ENCODE data around the gene RAF1.

The RAF1 gene

DNA sequence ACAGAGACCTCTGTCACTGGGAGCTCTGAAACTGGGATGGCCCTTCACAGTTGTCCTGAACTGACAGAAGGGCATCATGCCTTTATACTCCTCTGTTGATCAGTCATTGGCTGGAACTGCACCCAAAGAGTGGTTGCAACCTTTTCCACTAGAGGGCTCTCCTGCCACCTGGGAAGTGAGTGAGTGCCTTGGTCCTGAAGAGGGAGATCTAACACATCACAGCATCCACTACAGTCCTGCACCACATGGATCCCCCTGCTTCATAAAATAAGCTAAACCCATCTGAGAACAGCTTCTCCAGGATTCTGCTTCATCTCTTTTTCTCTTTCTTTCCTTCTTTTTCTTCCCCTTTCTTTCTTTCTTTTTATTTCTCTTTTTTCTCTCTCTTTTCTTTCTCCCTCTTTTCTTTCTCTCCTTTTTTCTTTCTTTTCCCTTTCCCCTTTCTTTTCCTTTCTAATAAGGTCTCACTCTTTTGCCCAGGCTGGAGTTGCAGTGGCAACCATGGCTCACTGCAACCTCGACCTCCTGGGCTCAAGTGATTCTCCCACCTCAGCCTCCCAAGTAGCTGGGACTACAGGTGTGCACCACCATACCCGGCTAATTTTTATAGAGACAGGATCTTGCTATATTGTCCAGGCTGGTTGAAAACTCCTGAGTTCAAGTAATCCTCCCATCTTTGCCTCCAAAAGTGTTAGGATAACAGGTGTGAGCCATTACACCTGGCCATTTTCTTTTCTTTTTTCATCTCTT, 42.8 kb upstream of the RAF1 start:
- TF ChIP-seq FOXP2 (optimal IDR thresholded peaks at IDR 0.05; ENCODE audit: borderline replicate concordance, extremely low read depth, extremely low read length, insufficient read depth) (no peak), SIN3A (IDR thresholded peaks at IDR 0.05; ENCODE audit: borderline replicate concordance, insufficient read depth, low read length) (no peak), TAF1 (IDR thresholded peaks at IDR 0.05; ENCODE audit: borderline replicate concordance, insufficient read depth, low read length) (no peak), POLR2AphosphoS5 (IDR thresholded peaks at IDR 0.05; ENCODE audit: low read depth, low read length) (no peak)
- TF ChIP-seq, protein P1, sequence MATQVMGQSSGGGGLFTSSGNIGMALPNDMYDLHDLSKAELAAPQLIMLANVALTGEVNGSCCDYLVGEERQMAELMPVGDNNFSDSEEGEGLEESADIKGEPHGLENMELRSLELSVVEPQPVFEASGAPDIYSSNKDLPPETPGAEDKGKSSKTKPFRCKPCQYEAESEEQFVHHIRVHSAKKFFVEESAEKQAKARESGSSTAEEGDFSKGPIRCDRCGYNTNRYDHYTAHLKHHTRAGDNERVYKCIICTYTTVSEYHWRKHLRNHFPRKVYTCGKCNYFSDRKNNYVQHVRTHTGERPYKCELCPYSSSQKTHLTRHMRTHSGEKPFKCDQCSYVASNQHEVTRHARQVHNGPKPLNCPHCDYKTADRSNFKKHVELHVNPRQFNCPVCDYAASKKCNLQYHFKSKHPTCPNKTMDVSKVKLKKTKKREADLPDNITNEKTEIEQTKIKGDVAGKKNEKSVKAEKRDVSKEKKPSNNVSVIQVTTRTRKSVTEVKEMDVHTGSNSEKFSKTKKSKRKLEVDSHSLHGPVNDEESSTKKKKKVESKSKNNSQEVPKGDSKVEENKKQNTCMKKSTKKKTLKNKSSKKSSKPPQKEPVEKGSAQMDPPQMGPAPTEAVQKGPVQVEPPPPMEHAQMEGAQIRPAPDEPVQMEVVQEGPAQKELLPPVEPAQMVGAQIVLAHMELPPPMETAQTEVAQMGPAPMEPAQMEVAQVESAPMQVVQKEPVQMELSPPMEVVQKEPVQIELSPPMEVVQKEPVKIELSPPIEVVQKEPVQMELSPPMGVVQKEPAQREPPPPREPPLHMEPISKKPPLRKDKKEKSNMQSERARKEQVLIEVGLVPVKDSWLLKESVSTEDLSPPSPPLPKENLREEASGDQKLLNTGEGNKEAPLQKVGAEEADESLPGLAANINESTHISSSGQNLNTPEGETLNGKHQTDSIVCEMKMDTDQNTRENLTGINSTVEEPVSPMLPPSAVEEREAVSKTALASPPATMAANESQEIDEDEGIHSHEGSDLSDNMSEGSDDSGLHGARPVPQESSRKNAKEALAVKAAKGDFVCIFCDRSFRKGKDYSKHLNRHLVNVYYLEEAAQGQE (IDR thresholded peaks at IDR 0.05; ENCODE audit: insufficient read depth in 1 of 2, low read depth in 2 of 2, low read length in 2 of 2), result no peak

DNA sequence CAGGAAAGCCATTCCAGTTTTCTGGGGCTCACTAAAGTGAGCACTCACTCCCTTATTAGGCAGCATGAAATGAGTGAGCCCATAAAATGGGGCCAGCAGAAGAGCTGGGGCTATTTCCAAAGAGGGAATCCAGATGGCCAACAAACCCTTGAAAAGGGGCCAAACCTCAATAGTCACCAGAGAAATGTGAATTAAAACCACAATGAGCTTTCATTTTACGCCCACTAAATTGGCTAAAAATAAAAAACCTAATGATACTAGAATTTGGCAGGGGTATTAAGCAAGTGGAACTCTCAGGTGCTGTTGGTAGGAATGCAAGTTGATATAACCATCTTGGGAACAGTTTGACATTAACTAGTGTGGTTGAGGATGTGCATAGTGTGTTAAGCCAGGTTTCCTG, 42.1 kb upstream of the RAF1 start:
- TF ChIP-seq FOXP2 (optimal IDR thresholded peaks at IDR 0.05; ENCODE audit: borderline replicate concordance, extremely low read depth, extremely low read length, insufficient read depth) (no peak), TAF1 (IDR thresholded peaks at IDR 0.05; ENCODE audit: borderline replicate concordance, insufficient read depth, low read length) (no peak), SIN3A (IDR thresholded peaks at IDR 0.05; ENCODE audit: borderline replicate concordance, insufficient read depth, low read length) (no peak), POLR2AphosphoS5 (IDR thresholded peaks at IDR 0.05; ENCODE audit: low read depth, low read length) (no peak)
- TF ChIP-seq, protein P1 (IDR thresholded peaks at IDR 0.05; ENCODE audit: insufficient read depth in 1 of 2, low read depth in 2 of 2, low read length in 2 of 2), result no peak

DNA sequence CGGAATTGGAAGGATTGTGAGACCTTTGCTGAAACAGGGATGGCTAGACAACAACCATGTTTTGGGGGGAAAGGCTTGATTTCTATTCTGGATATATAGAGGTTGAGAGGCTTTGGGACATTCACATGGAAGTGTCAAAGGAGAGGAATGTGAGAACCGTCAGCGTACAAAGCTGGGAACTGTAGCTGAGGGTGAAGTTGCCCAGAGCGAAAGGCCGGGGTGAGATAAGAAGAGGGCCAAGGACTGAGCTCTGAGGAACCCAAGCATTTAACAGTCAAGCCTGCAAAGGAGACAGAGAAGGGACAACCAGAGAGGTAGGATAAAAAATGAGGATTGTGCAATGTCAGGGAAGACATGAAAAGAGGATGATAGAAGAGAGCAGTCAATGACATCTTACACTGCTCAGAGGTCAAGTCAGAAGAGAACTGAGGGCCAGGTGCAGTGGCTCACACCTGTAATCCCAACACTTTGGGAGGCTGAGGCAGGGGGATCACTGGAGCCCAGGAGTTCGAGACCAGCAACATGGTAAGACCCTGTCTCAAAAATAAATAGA, 41.5 kb upstream of the RAF1 start:
- TF ChIP-seq, protein P1 (IDR thresholded peaks at IDR 0.05; ENCODE audit: insufficient read depth in 1 of 2, low read depth in 2 of 2, low read length in 2 of 2), result no peak
- TF ChIP-seq TAF1 (IDR thresholded peaks at IDR 0.05; ENCODE audit: borderline replicate concordance, insufficient read depth, low read length), result no peak
- no peak for TF ChIP-seq SIN3A (IDR thresholded peaks at IDR 0.05; ENCODE audit: borderline replicate concordance, insufficient read depth, low read length)
- no peak for TF ChIP-seq FOXP2 (optimal IDR thresholded peaks at IDR 0.05; ENCODE audit: borderline replicate concordance, extremely low read depth, extremely low read length, insufficient read depth)
- TF ChIP-seq POLR2AphosphoS5 (IDR thresholded peaks at IDR 0.05; ENCODE audit: low read depth, low read length), result no peak

DNA sequence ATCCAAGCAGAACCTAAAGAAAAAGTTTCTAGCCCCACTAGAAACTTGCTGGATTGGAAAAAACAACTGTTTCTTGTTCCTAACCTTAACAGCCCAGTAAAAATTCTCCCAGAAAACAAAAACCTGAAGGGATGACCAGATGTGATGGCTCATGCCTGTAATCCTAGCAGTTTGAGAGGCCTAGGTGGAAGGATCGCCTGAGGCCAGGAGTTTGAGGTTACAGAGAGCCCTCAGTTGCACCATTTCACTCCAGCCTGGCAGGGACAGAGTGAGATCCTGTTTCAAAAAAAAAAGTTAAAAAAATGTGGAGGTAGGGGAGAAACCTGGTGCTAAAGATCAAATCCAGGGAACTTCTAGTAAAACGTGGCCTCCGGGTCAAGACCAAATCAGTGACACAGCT, 38.6 kb upstream of the RAF1 start:
- no peak for TF ChIP-seq SIN3A (IDR thresholded peaks at IDR 0.05; ENCODE audit: borderline replicate concordance, insufficient read depth, low read length)
- no peak for TF ChIP-seq FOXP2 (optimal IDR thresholded peaks at IDR 0.05; ENCODE audit: borderline replicate concordance, extremely low read depth, extremely low read length, insufficient read depth)
- no peak for TF ChIP-seq POLR2AphosphoS5 (IDR thresholded peaks at IDR 0.05; ENCODE audit: low read depth, low read length)
- TF ChIP-seq, protein P1 (IDR thresholded peaks at IDR 0.05; ENCODE audit: insufficient read depth in 1 of 2, low read depth in 2 of 2, low read length in 2 of 2), result no peak
- no peak for TF ChIP-seq TAF1 (IDR thresholded peaks at IDR 0.05; ENCODE audit: borderline replicate concordance, insufficient read depth, low read length)
